ENCODE data around the gene CNNM1. TPM values are rescaled to one million over a fixed set of nuclear protein-coding genes. Genes with fewer than 3 reads are reported as not detected.

Gene CNNM1
- total RNA-seq, 1 experiment from 2014 or later = not detected

GRCh38 chr10:99339077-99339476 is 9.9 kb downstream of the CNNM1 start:
- Histone ChIP-seq H2AFZ (ENCODE audit: low read depth, low read length, poor library complexity, severe bottlenecking) (no peak overlapping the region), H3K4me1 (ENCODE audit: control insufficient read depth in 1 of 2, insufficient read depth in 2 of 2, low read length in 2 of 2) (peaks cover 0 to 3% of the 10 kb centered on the region in 2 experiments; a peak in 1 of 4 replicates), H3K27me3 (ENCODE audit: insufficient read depth, low read length) (peaks cover 15% of the 10 kb centered on the region), H3K4me2 (ENCODE audit: low read length) (no peak overlapping the region), H3K9ac (ENCODE audit: low read length) (no peak overlapping the region), H3K36me3 (ENCODE audit: control insufficient read depth in 1 of 2, insufficient read depth in 2 of 2, low read length in 2 of 2) (no peaks in the 10 kb centered on the region), H3K9me2 (ENCODE audit: insufficient read depth) (no peaks in the 10 kb centered on the region), H3K4me3 (replicated peaks in 1 of 2; ENCODE audit: low read depth in 1 of 2, low read length in 2 of 2) (no peak overlapping the region), H3K9me3 (ENCODE audit: control insufficient read depth in 1 of 2, insufficient read depth in 1 of 2, low read depth in 1 of 2, low read length in 2 of 2) (no peaks in the 10 kb centered on the region), H3K27ac (ENCODE audit: low read depth, low read length) (no peak overlapping the region), H3K79me2 (ENCODE audit: insufficient read depth, low read length) (no peaks in the 10 kb centered on the region), H4K20me1 (ENCODE audit: insufficient read depth) (no peaks in the 10 kb centered on the region)
- ChIA-PET POLR2A (no interaction called here), RAD21 (ENCODE audit: low non-redundant PET in 1 of 2, low total read pairs in 2 of 2, uncharacterized antibody in 2 of 2, unreplicated experiment in 2 of 2) (no interaction called here), CTCF (no interaction called here)
- intact Hi-C loops (cut with micrococcal nuclease) = no loop called here
- ATAC-seq (peak; percentile 54), DNase-seq (ENCODE audit: low read depth, low spot score) (no peak)
- BruUV-seq (replicated peaks) = no TSS peak
- TF ChIP-seq SRF (IDR thresholded peaks at IDR 0.05; ENCODE audit: low read depth) = no peak
- no peak for TF ChIP-seq SIN3A (IDR thresholded peaks at IDR 0.05; ENCODE audit: low read depth)
- TF ChIP-seq EZH2phosphoT487 (IDR thresholded peaks at IDR 0.05; ENCODE audit: borderline replicate concordance) = no peak
- TF ChIP-seq ELF1 (IDR thresholded peaks at IDR 0.05; ENCODE audit: borderline replicate concordance, low read depth) = no peak

GRCh38 chr10:99339563-99340047 is 10.4 kb downstream of the CNNM1 start:
- Histone ChIP-seq H3K36me3 (ENCODE audit: control insufficient read depth in 1 of 2, insufficient read depth in 2 of 2, low read length in 2 of 2) (no peaks in the 10 kb centered on the region), H3K9ac (ENCODE audit: low read length) (no peak overlapping the region), H3K4me3 (replicated peaks in 1 of 2; ENCODE audit: low read depth in 1 of 2, low read length in 2 of 2) (no peak overlapping the region), H3K79me2 (ENCODE audit: insufficient read depth, low read length) (no peaks in the 10 kb centered on the region), H3K27ac (ENCODE audit: low read depth, low read length) (no peak overlapping the region), H3K4me1 (ENCODE audit: control insufficient read depth in 1 of 2, insufficient read depth in 2 of 2, low read length in 2 of 2) (peaks cover 0 to 3% of the 10 kb centered on the region in 2 experiments; a peak in 1 of 4 replicates), H3K9me3 (ENCODE audit: control insufficient read depth in 1 of 2, insufficient read depth in 1 of 2, low read depth in 1 of 2, low read length in 2 of 2) (no peaks in the 10 kb centered on the region), H3K4me2 (ENCODE audit: low read length) (no peak overlapping the region), H3K9me2 (ENCODE audit: insufficient read depth) (no peaks in the 10 kb centered on the region), H3K27me3 (ENCODE audit: insufficient read depth, low read length) (peaks cover 15% of the 10 kb centered on the region), H2AFZ (ENCODE audit: low read depth, low read length, poor library complexity, severe bottlenecking) (no peak overlapping the region), H4K20me1 (ENCODE audit: insufficient read depth) (no peaks in the 10 kb centered on the region)
- no peak for TF ChIP-seq POLR2AphosphoS5 (IDR thresholded peaks at IDR 0.05; ENCODE audit: low read depth, low read length)
- no peak for TF ChIP-seq CEBPB (IDR thresholded peaks at IDR 0.05; ENCODE audit: low read depth)
- TF ChIP-seq JUND (IDR thresholded peaks at IDR 0.05) = no peak
- TF ChIP-seq CBX3 (IDR thresholded peaks at IDR 0.05; ENCODE audit: low read depth) = no peak
- no peak for TF ChIP-seq FOSL1 (IDR thresholded peaks at IDR 0.05; ENCODE audit: low read depth)
- TF ChIP-seq SRF (IDR thresholded peaks at IDR 0.05; ENCODE audit: low read depth) = no peak
- no peak for TF ChIP-seq POLR2A (IDR thresholded peaks at IDR 0.05; ENCODE audit: borderline replicate concordance, extremely low read depth, insufficient read depth, insufficient read length)
- no peak for TF ChIP-seq ZNF274 (IDR thresholded peaks at IDR 0.05; ENCODE audit: low read depth, low read length)
- BruUV-seq (replicated peaks) = no TSS peak
- ChIA-PET CTCF (no interaction called here), POLR2A (no interaction called here), RAD21 (ENCODE audit: low non-redundant PET in 1 of 2, low total read pairs in 2 of 2, uncharacterized antibody in 2 of 2, unreplicated experiment in 2 of 2) (no interaction called here)
- ATAC-seq (no peak), DNase-seq (ENCODE audit: low read depth, low spot score) (no peak)
- intact Hi-C loops (cut with micrococcal nuclease) = no loop called here
